Measurements from ENCODE around the gene RBPMS2.

- no peak for TF ChIP-seq CTCF (IDR thresholded peaks at IDR 0.05)
- TF ChIP-seq ZFX (IDR thresholded peaks at IDR 0.05; ENCODE audit: borderline replicate concordance), result no peak
Observed at GRCh38 chr15:64774037-64774628, 1.3 kb downstream of the RBPMS2 start.

All from 22Rv1 (cell line).